OCI-M2 (cell line): ENCODE results near the gene PAPPA2.
"Not testable (repeated sequence)": the region's sequence is repeated elsewhere in the genome, so short reads cannot be mapped to it uniquely, and the experiment has no call there.

Experiments
- DNase-seq: peaks from one replicate; lab custom pipeline; 2025; ENCODE audit not compliant: unreplicated experiment; lab: John Stamatoyannopoulos, UW

PAPPA2 gene

GRCh38 chr1:176551146-176551545 is 88.2 kb downstream of the PAPPA2 start:
- no peak for DNase-seq

GRCh38 chr1:176552217-176552991 is 89.4 kb downstream of the PAPPA2 start:
- no peak for DNase-seq

- no peak for DNase-seq
These were observed 90.0 kb downstream of the PAPPA2 start for GRCh38 chr1:176552999-176553398.

GRCh38 chr1:176556288-176556687 is 93.3 kb downstream of the PAPPA2 start:
- no peak for DNase-seq

- no peak for DNase-seq
These were observed 94.7 kb downstream of the PAPPA2 start for GRCh38 chr1:176557543-176558258.

- DNase-seq, result no peak
These were observed 95.6 kb downstream of the PAPPA2 start for GRCh38 chr1:176558561-176558960.

- no peak for DNase-seq
These were observed 96.5 kb downstream of the PAPPA2 start for GRCh38 chr1:176559474-176559873.

GRCh38 chr1:176559878-176560277 is 96.9 kb downstream of the PAPPA2 start:
- no peak for DNase-seq

GRCh38 chr1:176560681-176561080 is 97.7 kb downstream of the PAPPA2 start:
- DNase-seq, result no peak

- not testable (repeated sequence) for DNase-seq
These were observed 98.8 kb downstream of the PAPPA2 start for GRCh38 chr1:176561761-176562160.

GRCh38 chr1:176566004-176566975 is 103.3 kb downstream of the PAPPA2 start:
- no peak for DNase-seq

GRCh38 chr1:176567190-176567794 is 104.3 kb downstream of the PAPPA2 start:
- no peak for DNase-seq

- no peak for DNase-seq
These were observed 105.2 kb downstream of the PAPPA2 start for GRCh38 chr1:176568185-176568584.

GRCh38 chr1:176574756-176575155 is 111.8 kb downstream of the PAPPA2 start:
- no peak for DNase-seq

GRCh38 chr1:176575991-176576390 is 113.0 kb downstream of the PAPPA2 start:
- no peak for DNase-seq

GRCh38 chr1:176576670-176577069 is 113.7 kb downstream of the PAPPA2 start:
- no peak for DNase-seq

- DNase-seq, result no peak
These were observed 114.7 kb downstream of the PAPPA2 start for GRCh38 chr1:176577646-176578197.

GRCh38 chr1:176579087-176579486 is 116.1 kb downstream of the PAPPA2 start:
- no peak for DNase-seq

GRCh38 chr1:176595217-176595616 is 132.2 kb downstream of the PAPPA2 start:
- DNase-seq, result no peak

- DNase-seq, result no peak
These were observed 138.4 kb downstream of the PAPPA2 start for GRCh38 chr1:176601348-176601747.
